ENCODE measurements around the gene NDUFS2.

The NDUFS2 gene

GRCh38 chr1:161201836-161202712 lies at the start of gene NDUFS2:
TSS of gene NDUFS2 (plus strand) at chr1:161202367. CDS start at chr1:161202386, 19 bp downstream.
- no peaks in the 10 kb centered on the region for H3K27me3 ChIP-seq (replicated peaks; ENCODE audit: control insufficient read depth, insufficient read depth, low read length)
- peak; percentile 45 for TF ChIP-seq CTCF (IDR thresholded peaks at IDR 0.05; ENCODE audit: insufficient read depth, low read length, poor library complexity, severe bottlenecking)
- DNase-seq (ENCODE audit: extremely low read depth, insufficient read length): peak; percentile 90
- H3K36me3 ChIP-seq (ENCODE audit: control insufficient read depth, insufficient read depth, low read length): peaks cover under 1% of the 10 kb centered on the region
- peak within 1 kb of the TSS; percentile 95 for H3K4me3 ChIP-seq (replicated peaks; ENCODE audit: low read depth, low read length)

- no peak for DNase-seq (ENCODE audit: extremely low read depth, insufficient read length)
- Histone ChIP-seq H3K4me3 (replicated peaks; ENCODE audit: low read depth, low read length) (peak overlapping the region; percentile 72), H3K27me3 (replicated peaks; ENCODE audit: control insufficient read depth, insufficient read depth, low read length) (no peaks in the 10 kb centered on the region), H3K36me3 (ENCODE audit: control insufficient read depth, insufficient read depth, low read length) (no peaks in the 10 kb centered on the region; the same call in 1 of the 2 replicates)
- no peak for TF ChIP-seq CTCF (IDR thresholded peaks at IDR 0.05; ENCODE audit: insufficient read depth, low read length, poor library complexity, severe bottlenecking)
Observed at GRCh38 chr1:161153176-161153575, 49.0 kb upstream of the NDUFS2 start.

DNA sequence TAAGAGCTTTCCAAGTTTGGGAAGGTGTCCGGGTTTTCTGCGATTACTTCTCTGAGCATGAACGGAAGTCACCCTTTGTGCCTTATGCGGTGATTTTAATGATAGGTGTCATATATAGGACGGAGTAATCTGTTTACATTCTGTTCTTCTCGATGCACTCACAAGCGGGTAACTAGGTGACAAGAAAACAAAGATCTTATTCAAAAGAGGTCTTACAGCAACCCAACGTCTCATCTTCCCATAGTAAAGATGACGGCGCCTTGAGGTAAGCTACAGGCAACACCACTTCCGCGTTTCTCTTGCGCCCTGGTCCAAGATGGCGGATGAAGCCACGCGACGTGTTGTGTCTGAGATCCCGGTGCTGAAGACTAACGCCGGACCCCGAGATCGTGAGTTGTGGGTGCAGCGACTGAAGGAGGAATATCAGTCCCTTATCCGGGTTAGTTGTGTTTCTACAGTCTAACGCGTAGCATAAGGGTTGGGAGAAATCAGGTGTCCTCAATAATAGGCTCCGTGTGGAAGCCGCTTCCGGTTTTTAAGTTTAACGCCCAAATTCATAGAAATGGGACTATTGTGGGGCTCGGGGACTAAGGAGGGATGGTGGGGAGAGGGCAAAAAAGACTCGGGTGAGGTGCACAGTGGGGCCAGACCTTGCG lies 48.4 kb upstream of the NDUFS2 start, which contains the start of gene UFC1:
TSS of gene UFC1 (plus strand) at position 297 of the 656 bp plus-strand sequence. CDS start at position 317, 20 bp downstream.
- no peaks in the 10 kb centered on the region; the same call in 1 of the 2 replicates for H3K36me3 ChIP-seq (ENCODE audit: control insufficient read depth, insufficient read depth, low read length)
- peak; percentile 88 for DNase-seq (ENCODE audit: extremely low read depth, insufficient read length)
- no peak for TF ChIP-seq CTCF (IDR thresholded peaks at IDR 0.05; ENCODE audit: insufficient read depth, low read length, poor library complexity, severe bottlenecking)
- peak within 1 kb of the TSS; percentile 72 for H3K4me3 ChIP-seq (replicated peaks; ENCODE audit: low read depth, low read length)
- H3K27me3 ChIP-seq (replicated peaks; ENCODE audit: control insufficient read depth, insufficient read depth, low read length): no peaks in the 10 kb centered on the region

DNA sequence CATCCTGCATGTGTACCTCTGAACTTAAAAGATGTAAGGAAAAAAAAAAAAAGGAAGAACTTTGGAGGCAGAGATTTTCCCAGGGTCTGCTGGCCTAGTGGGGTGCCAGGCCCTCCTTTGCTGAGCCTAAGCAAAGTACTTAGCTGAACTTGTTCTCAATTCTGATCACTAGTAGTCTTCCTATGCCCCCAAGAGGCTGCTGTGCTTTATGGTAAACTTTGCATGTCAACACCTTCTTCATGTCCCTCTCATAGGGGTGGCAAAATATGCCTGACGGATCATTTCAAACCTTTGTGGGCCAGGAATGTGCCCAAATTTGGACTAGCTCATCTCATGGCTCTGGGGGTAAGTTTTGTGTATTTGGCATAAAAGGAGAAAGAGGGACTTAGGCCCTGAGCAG lies 44.3 kb upstream of the NDUFS2 start:
- DNase-seq (ENCODE audit: extremely low read depth, insufficient read length): no peak
- peaks cover 3% of the 10 kb centered on the region; the same call in 1 of the 2 replicates for H3K36me3 ChIP-seq (ENCODE audit: control insufficient read depth, insufficient read depth, low read length)

More for the DNA sequence above, 44.3 kb upstream of the NDUFS2 start:
- TF ChIP-seq CTCF (IDR thresholded peaks at IDR 0.05; ENCODE audit: insufficient read depth, low read length, poor library complexity, severe bottlenecking): no peak
- Histone ChIP-seq H3K4me3 (replicated peaks; ENCODE audit: low read depth, low read length) (no peak overlapping the region), H3K27me3 (replicated peaks; ENCODE audit: control insufficient read depth, insufficient read depth, low read length) (no peaks in the 10 kb centered on the region)

Data from GM06990 (cell line).